ENCODE results near the gene CHST11. TPM values are rescaled to one million over a fixed set of nuclear protein-coding genes. Genes with fewer than 3 reads are reported as not detected.

CHST11 gene
- total and polyA plus RNA-seq, 9 donors, result 4.0 to 39.9 (median 20.1) TPM

DNA sequence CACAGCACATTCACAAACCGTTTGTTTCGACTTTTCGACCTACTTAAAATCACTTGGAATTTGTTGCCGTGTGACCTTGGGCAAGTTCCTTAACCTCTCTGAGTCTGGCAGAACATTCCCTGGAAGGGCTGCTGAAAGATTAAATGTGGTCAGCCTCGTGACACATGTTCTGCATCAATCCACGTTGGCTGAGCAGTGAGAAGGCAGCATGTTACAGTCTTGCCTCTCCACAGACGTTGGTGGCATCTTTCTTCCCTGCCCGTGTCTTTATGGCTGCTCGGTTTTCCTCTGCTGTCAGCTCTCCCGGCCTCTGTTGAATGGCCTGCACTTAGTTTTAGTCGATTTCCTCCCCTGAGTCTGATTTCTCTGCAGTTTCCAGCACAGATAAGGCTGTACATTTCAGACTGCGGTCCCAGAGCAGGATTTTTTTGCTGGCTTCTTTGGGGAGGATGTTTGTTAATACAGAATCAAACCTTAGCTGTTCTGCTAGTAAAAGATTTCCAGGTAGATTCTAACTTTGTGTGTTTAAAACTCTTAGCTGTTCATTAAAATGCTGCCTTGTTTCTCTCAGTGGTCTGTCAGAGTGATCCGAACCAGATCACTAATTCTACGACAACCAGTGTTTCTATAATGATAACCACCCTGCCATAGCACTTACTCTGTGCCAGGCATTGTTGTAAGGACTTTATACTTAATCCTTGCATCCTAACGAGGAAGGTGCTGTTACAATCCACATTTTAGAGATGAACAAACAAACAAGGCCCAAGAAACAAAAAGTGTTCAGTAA lies 217.1 kb downstream of the CHST11 start:
- intact Hi-C loops (cut with DNase I), result no loop called here
- 23 to 30% (median 30%) methylated on average over 15 of the region's 15 CpGs for WGBS, 3 donors
- H3K27ac ChIP-seq, result no peak overlapping the region

DNA sequence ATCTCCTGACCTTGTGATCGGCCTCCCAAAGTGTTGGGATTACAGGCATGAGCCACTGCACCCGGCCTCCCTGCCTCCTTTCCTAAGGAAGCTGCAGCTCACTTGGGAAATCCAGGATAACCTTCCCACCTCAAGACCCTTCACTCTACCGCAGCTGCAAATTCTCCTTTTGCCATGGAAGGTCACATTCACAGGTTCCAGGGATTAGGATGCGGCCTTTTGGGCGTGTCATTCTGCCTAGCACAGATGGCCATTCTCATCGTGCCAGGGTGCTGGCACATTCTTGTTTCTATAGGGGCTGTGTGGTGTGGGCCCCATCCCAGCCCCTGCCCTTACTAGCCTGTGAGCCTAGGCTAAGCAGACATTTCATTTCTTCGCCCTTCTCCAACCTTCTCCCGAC lies 219.9 kb downstream of the CHST11 start:
- peaks cover 9% of the 10 kb centered on the region for H3K4me1 ChIP-seq (ENCODE audit: insufficient read depth)
- DNase-seq, result no peak
- no peaks in the 10 kb centered on the region for H3K27me3 ChIP-seq
- intact Hi-C loops (cut with DNase I), result no loop called here
- H3K9me3 ChIP-seq, result no peaks in the 10 kb centered on the region
- TF ChIP-seq, protein P1, sequence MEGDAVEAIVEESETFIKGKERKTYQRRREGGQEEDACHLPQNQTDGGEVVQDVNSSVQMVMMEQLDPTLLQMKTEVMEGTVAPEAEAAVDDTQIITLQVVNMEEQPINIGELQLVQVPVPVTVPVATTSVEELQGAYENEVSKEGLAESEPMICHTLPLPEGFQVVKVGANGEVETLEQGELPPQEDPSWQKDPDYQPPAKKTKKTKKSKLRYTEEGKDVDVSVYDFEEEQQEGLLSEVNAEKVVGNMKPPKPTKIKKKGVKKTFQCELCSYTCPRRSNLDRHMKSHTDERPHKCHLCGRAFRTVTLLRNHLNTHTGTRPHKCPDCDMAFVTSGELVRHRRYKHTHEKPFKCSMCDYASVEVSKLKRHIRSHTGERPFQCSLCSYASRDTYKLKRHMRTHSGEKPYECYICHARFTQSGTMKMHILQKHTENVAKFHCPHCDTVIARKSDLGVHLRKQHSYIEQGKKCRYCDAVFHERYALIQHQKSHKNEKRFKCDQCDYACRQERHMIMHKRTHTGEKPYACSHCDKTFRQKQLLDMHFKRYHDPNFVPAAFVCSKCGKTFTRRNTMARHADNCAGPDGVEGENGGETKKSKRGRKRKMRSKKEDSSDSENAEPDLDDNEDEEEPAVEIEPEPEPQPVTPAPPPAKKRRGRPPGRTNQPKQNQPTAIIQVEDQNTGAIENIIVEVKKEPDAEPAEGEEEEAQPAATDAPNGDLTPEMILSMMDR (IDR thresholded peaks at IDR 0.05), result no peak
- TF ChIP-seq POLR2A (IDR thresholded peaks at IDR 0.05) (no peak), EP300 (IDR thresholded peaks at IDR 0.05) (no peak)
- H3K36me3 ChIP-seq, result no peaks in the 10 kb centered on the region
- no peak overlapping the region for H3K27ac ChIP-seq
- H3K4me3 ChIP-seq, result no peak overlapping the region
- 89 to 94% (median 90%) methylated on average over 8 of the region's 8 CpGs for WGBS, 3 donors

More for the DNA sequence above, 217.1 kb downstream of the CHST11 start:
- H3K4me3 ChIP-seq, result no peak overlapping the region
- DNase-seq, result no peak
- TF ChIP-seq EP300 (IDR thresholded peaks at IDR 0.05), result no peak
- no peak for TF ChIP-seq POLR2A (IDR thresholded peaks at IDR 0.05)
- TF ChIP-seq, protein P1 (IDR thresholded peaks at IDR 0.05), result no peak
- no peaks in the 10 kb centered on the region for H3K27me3 ChIP-seq
- H3K36me3 ChIP-seq, result no peaks in the 10 kb centered on the region
- H3K9me3 ChIP-seq, result no peaks in the 10 kb centered on the region
- H3K4me1 ChIP-seq (ENCODE audit: insufficient read depth), result peaks cover 22% of the 10 kb centered on the region

DNA sequence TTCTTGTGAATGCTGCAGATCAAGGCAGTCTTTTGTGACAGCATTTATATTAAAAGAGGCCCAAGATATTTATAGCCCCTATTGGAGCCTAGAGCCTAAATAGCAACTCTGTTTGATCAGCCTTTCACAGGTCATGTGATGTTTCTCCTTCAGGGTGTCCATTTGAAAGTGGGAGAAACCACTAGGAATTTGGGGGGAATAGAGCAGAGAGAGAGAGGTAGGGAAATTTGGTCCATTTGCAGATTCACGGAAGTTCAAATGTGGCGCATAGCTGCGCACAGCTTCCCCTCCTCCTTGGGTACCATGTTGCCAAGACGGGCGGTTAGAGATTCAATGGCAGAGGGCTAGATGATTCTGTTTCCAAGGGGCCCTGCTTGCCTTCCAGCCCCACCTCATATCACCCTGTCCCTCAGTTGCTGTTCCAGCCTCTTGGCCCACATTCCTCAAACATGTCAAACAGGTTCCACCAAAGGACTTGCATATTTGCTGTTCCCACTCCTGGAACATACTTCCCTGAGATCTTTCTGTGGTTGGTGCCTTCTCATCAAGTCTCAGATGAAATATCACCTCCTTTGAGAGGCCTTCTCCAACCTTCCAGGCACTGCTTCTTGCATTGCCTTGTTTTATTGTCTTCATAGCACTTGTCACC lies 220.8 kb downstream of the CHST11 start:
- no peaks in the 10 kb centered on the region for H3K36me3 ChIP-seq
- no peak for DNase-seq
- TF ChIP-seq, protein P1 (IDR thresholded peaks at IDR 0.05), result no peak
- TF ChIP-seq POLR2A (IDR thresholded peaks at IDR 0.05), result no peak
- no peak for TF ChIP-seq EP300 (IDR thresholded peaks at IDR 0.05)
- WGBS, 3 donors, result 96 to 98% (median 96%) methylated on average over 5 of the region's 5 CpGs
- intact Hi-C loops (cut with DNase I), result no loop called here
- H3K9me3 ChIP-seq, result no peaks in the 10 kb centered on the region
- H3K27ac ChIP-seq, result no peak overlapping the region
- H3K27me3 ChIP-seq, result no peaks in the 10 kb centered on the region
- H3K4me1 ChIP-seq (ENCODE audit: insufficient read depth), result peaks cover 3% of the 10 kb centered on the region
- no peak overlapping the region for H3K4me3 ChIP-seq

DNA sequence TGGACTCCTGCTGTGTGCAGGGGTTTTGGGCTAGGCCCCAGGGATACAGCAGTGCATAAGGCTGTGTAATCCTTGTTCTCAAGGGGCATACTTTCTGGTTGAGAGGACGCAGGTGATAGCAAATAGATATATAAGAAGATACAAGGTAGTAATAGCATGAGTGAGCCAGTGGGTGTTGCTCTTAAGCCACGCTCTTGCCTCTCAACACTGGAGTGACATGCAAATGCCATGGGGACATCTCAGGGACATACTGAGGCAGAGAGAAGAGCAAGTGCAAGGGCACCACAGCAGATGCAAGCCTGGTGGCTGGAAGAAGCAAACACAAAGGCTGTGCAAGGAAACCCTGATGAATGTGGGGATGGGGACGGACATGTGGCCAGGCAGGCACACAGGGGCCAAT lies 223.3 kb downstream of the CHST11 start:
- TF ChIP-seq EP300 (IDR thresholded peaks at IDR 0.05) (no peak), POLR2A (IDR thresholded peaks at IDR 0.05) (no peak)
- Histone ChIP-seq H3K36me3 (no peaks in the 10 kb centered on the region), H3K4me3 (no peak overlapping the region), H3K9me3 (no peaks in the 10 kb centered on the region), H3K27me3 (no peaks in the 10 kb centered on the region), H3K4me1 (ENCODE audit: insufficient read depth) (no peaks in the 10 kb centered on the region), H3K27ac (no peak overlapping the region)
- 89 to 94% (median 93%) methylated on average over 3 of the region's 3 CpGs for WGBS, 3 donors
- intact Hi-C loops (cut with DNase I), result no loop called here
- no peak for DNase-seq

DNA sequence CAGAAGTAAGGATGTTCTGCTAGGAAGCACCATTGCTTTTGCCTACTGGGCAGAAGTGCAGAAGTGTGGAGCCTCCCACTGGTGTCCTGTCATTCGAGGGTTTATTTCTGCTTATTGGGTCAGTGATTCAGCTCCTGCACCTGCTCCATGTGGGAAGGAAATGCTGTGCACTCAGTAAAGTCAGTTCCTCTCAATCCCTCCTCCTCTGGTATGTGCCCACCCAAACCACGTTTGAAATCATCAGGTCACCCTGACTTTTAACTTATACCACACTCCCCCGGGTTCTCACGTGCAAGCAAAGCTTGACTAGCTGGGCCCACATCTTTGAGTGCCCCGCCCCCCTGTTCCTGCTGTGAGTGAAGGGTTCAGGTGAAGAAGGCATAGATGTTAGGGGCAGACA lies 223.7 kb downstream of the CHST11 start:
- Histone ChIP-seq H3K4me1 (ENCODE audit: insufficient read depth) (no peaks in the 10 kb centered on the region), H3K27me3 (no peaks in the 10 kb centered on the region), H3K27ac (no peak overlapping the region), H3K9me3 (no peaks in the 10 kb centered on the region), H3K4me3 (no peak overlapping the region), H3K36me3 (no peaks in the 10 kb centered on the region)
- intact Hi-C loops (cut with DNase I), result no loop called here
- DNase-seq, result no peak
- TF ChIP-seq, protein P1 (IDR thresholded peaks at IDR 0.05), result no peak
- TF ChIP-seq EP300 (IDR thresholded peaks at IDR 0.05), result no peak
- no peak for TF ChIP-seq POLR2A (IDR thresholded peaks at IDR 0.05)
- 47 to 52% (median 49%) methylated on average over 5 of the region's 5 CpGs for WGBS, 3 donors

All from ovary (tissue), 9 donors.